GM12801 (cell line): ENCODE results near the gene NOD1.

ENCODE experiments used
- CTCF ChIP-seq: IDR thresholded peaks from one replicate; pipeline ENCODE4 v1.5.1; 2011; ENCODE audit warnings: control low read depth; ENCODE audit not compliant: insufficient read length; ENCODE audit errors: extremely low read depth

Gene NOD1

GRCh38 chr7:30474893-30475292 is 3.7 kb downstream of the NOD1 start:
- no peak for TF ChIP-seq CTCF

- no peak for TF ChIP-seq CTCF
These were observed 4.1 kb downstream of the NOD1 start for GRCh38 chr7:30474485-30474884.

GRCh38 chr7:30473903-30474302 is 4.7 kb downstream of the NOD1 start:
- no peak for TF ChIP-seq CTCF

- no peak for TF ChIP-seq CTCF
These were observed 5.5 kb downstream of the NOD1 start for GRCh38 chr7:30472784-30473775.

- TF ChIP-seq CTCF = no peak
These were observed 6.4 kb downstream of the NOD1 start for GRCh38 chr7:30472081-30472783.

GRCh38 chr7:30471205-30471604 is 7.4 kb downstream of the NOD1 start:
- no peak for TF ChIP-seq CTCF

GRCh38 chr7:30470771-30471170 is 7.8 kb downstream of the NOD1 start:
- TF ChIP-seq CTCF = no peak
